Erythroblast (primary cell): ENCODE results near the gene EP400.

ENCODE experiments used
- GATA1 ChIP-seq: IDR thresholded peaks from 2 replicates; pipeline ENCODE4 v1.6.1; 2011; ENCODE audit warnings: low read depth, mild to moderate bottlenecking, control low read depth, low read length, moderate library complexity
- POLR2A ChIP-seq: IDR thresholded peaks from 2 replicates; pipeline ENCODE4 v1.6.1; 2011; ENCODE audit warnings: mild to moderate bottlenecking, low read length

- TF ChIP-seq POLR2A (no peak), GATA1 (no peak)
Observed at GRCh38 chr12:132064631-132065030, 114.9 kb downstream of the EP400 start.
